K562 (cell line): Measurements from ENCODE around the gene NXF3. TPM values are rescaled to one million over a fixed set of nuclear protein-coding genes. Genes with fewer than 3 reads are reported as not detected.

ENCODE experiments used
- ARID2 ChIP-seq: fragments of 450-650 bp; IDR thresholded peaks from 2 replicates; pipeline ENCODE4 v1.6.1; 2017; ENCODE audit warnings: antibody characterized with exemption, mild to moderate bottlenecking
- FOXA1 ChIP-seq: fragments of 450-650 bp; IDR thresholded peaks from 2 replicates; pipeline ENCODE4 v1.6.1; 2016; ENCODE audit warnings: mild to moderate bottlenecking, borderline replicate concordance
- HIVEP1 ChIP-seq: fragments of 250-450 bp; sonication (Bioruptor Pico); IDR thresholded peaks from 2 replicates; pipeline ENCODE4 v1.4.0; 2020; ENCODE audit warnings: mild to moderate bottlenecking
- HLTF ChIP-seq: fragments of 450-650 bp; IDR thresholded peaks from 2 replicates; pipeline ENCODE4 v1.6.1; 2016
- MIER1 ChIP-seq: fragments of 450-650 bp; IDR thresholded peaks from 2 replicates; pipeline ENCODE4 v1.6.1; 2016; ENCODE audit warnings: antibody characterized with exemption, mild to moderate bottlenecking, low read depth
- MTA2 ChIP-seq: fragments of 450-650 bp; IDR thresholded peaks from 2 replicates; pipeline ENCODE4 v1.6.1; 2016; ENCODE audit warnings: low read depth
- PTRF ChIP-seq: fragments of 450-650 bp; IDR thresholded peaks from 2 replicates; pipeline ENCODE4 v1.6.1; 2016; ENCODE audit warnings: mild to moderate bottlenecking, missing genetic modification characterization, missing compliant biosample characterization
- RAD21 ChIP-seq, 2 experiments: fragments of 250-450 bp in 1 of 2; fragments of 450-650 bp in 1 of 2; sonication (Bioruptor Pico) in 1 of 2; formaldehyde crosslinking in 1 of 2; IDR thresholded peaks in 1 of 2; conservative IDR thresholded peaks in 1 of 2; 2 replicates each; pipeline versions ENCODE4 v1.4.0 to v1.8.0; 2020 to 2022; ENCODE audit warnings: mild to moderate bottlenecking in 2 of 2, moderate library complexity in 1 of 2
- STAT5A ChIP-seq: IDR thresholded peaks from 2 replicates; pipeline ENCODE4 v1.6.1; 2012; ENCODE audit warnings: low read length, inconsistent platforms, borderline replicate concordance
- U2AF2 ChIP-seq: fragments of 200-400 bp; formaldehyde crosslinking; optimal IDR thresholded peaks from 2 replicates; pipeline ENCODE3; 2017; ENCODE audit warnings: low read depth, mild to moderate bottlenecking, low read length
- YY1 ChIP-seq, 3 experiments: IDR thresholded peaks; 2 replicates each; pipeline ENCODE4 v1.6.1; 2011; ENCODE audit warnings: low read length in 2 of 3, mild to moderate bottlenecking in 2 of 3, moderate library complexity in 2 of 3, borderline replicate concordance in 1 of 3, control low read depth in 1 of 3, low read depth in 1 of 3; ENCODE audit not compliant: insufficient read depth in 3 of 3, insufficient replicate concordance in 2 of 3, control insufficient read depth in 1 of 3, insufficient read length in 1 of 3; ENCODE audit errors: extremely low read depth in 1 of 3
- ZFPM2 ChIP-seq: fragments of 250-450 bp; sonication (Bioruptor Pico); IDR thresholded peaks from 2 replicates; pipeline ENCODE4 v1.5.1; 2022; ENCODE audit warnings: mild to moderate bottlenecking
- ZNF174 ChIP-seq: fragments of 250-450 bp; sonication (Bioruptor Pico); IDR thresholded peaks from 2 replicates; pipeline ENCODE4 v1.4.0; 2020; ENCODE audit warnings: mild to moderate bottlenecking
- ZNF41 ChIP-seq: fragments of 250-450 bp; sonication (Bioruptor Pico); conservative IDR thresholded peaks from 2 replicates; pipeline ENCODE4 v1.4.0; 2020; ENCODE audit warnings: mild to moderate bottlenecking
- ZNF589 ChIP-seq: fragments of 200-800 bp; sonication (Bioruptor generic); IDR thresholded peaks from 2 replicates; pipeline ENCODE4 v1.6.1; 2016; ENCODE audit warnings: low read depth, missing genetic modification characterization, missing compliant biosample characterization
- polyA plus RNA-seq, 8 experiments: library from polyadenylated mRNA; depleted of rRNA in 4 of 8; stranded (reverse) in 5 of 8; unstranded in 3 of 8; fragments of >200 nt; fragmentation: Nextera tagmentation in 2 of 8; fragmentation: Illumina TruSeq in 1 of 8; extraction: Ambion mirVana in 2 of 8; extraction: Trizol in 1 of 8; gene quantifications; 2 replicates each; pipeline versions ENCODE4 v1.2.1 to v1.2.3, GENCODE V29; 2011 to 2014; ENCODE audit warnings: inconsistent platforms in 1 of 8, missing spikeins in 1 of 8
- total RNA-seq, 7 experiments: library from RNA; depleted of rRNA in 6 of 7; stranded (reverse); fragments of >200 nt in 6 of 7; fragmentation: Illumina TruSeq in 2 of 7; extraction: Trizol in 2 of 7; gene quantifications; 2 replicates each; pipeline versions ENCODE4 v1.2.1 to v1.2.3, GENCODE V29; 2011 to 2021; ENCODE audit warnings: low replicate concordance in 1 of 7
- TF ChIP-seq, protein P1 (sequence below): fragments of 450-650 bp; formaldehyde crosslinking; IDR thresholded peaks from 2 replicates; pipeline ENCODE4 v1.4.0; 2020; ENCODE audit warnings: mild to moderate bottlenecking, moderate library complexity
- TF ChIP-seq, protein P2 (sequence below), 2 experiments: fragments of 450-650 bp in 1 of 2; sonication (generic) in 1 of 2; formaldehyde crosslinking; conservative IDR thresholded peaks; 2 replicates each; pipeline versions ENCODE4 v1.4.0 to v1.8.1; 2020 to 2022; ENCODE audit warnings: mild to moderate bottlenecking in 1 of 2, missing genetic modification reagents in 1 of 2
- TF ChIP-seq, protein P3 (sequence below): fragments of 250-450 bp; sonication (Bioruptor Pico); IDR thresholded peaks from 2 replicates; pipeline ENCODE4 v1.5.0; 2022; ENCODE audit warnings: mild to moderate bottlenecking

The NXF3 gene
- total and polyA plus RNA-seq, 9 of the 15 experiments (the other 6 are each of a cell fraction or from before 2014, with no cell fraction given): 0.18 to 0.40 (median 0.28) TPM; not detected in 2

DNA sequence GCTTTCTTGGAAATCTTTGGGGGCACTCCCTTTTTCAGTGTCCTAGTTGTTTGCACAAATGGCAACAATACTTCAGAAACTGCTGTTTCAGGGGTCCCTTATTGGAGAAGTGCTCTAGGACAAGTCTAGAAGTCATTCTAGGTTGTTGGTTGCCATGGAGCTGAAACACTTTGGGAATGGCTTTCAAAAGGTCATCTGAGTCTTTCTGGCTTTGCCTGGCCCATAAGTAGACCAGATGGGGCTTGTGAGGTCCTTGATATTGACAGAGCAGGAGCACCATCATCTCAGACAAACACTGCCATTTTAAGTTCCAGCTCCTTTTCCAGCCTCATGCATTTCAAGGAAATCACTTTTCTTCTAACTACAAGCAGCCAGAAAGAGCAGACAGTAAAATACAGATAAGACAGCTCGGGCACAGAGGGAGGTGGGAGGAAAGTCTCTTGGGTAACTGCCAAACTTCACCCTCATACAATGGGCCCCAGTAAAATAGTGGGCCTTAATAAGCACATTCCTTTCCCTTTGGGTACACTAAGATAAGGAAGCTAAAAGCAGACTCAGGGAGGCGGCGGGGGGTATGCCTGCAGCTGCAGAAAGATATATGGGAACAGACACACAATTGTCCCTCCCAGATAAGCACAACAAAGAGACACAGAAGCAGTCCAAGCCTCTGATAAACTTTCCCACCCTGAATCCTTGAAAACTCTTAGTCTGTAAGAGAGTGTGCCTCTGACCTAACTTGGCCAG is 8.5 kb upstream of the NXF3 start (continued):
- TF ChIP-seq, protein P1, sequence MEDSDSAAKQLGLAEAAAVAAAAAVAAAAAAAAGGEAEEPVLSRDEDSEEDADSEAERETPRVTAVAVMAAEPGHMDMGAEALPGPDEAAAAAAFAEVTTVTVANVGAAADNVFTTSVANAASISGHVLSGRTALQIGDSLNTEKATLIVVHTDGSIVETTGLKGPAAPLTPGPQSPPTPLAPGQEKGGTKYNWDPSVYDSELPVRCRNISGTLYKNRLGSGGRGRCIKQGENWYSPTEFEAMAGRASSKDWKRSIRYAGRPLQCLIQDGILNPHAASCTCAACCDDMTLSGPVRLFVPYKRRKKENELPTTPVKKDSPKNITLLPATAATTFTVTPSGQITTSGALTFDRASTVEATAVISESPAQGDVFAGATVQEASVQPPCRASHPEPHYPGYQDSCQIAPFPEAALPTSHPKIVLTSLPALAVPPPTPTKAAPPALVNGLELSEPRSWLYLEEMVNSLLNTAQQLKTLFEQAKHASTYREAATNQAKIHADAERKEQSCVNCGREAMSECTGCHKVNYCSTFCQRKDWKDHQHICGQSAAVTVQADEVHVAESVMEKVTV (CRISPR knock-in tag): no peak
- TF ChIP-seq, protein P2, sequence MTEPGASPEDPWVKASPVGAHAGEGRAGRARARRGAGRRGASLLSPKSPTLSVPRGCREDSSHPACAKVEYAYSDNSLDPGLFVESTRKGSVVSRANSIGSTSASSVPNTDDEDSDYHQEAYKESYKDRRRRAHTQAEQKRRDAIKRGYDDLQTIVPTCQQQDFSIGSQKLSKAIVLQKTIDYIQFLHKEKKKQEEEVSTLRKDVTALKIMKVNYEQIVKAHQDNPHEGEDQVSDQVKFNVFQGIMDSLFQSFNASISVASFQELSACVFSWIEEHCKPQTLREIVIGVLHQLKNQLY (CRISPR knock-in tag; conservative IDR thresholded peaks at IDR 0.05): no peak
- TF ChIP-seq ZNF41 (no peak), ZNF589 (CRISPR knock-in tag) (peak; percentile 95), PTRF (tag) (no peak), ARID2 (no peak), ZNF174 (CRISPR knock-in tag) (no peak), STAT5A (peak; percentile 90), MTA2 (peak; percentile 97), U2AF2 (no peak), HLTF (peak; percentile 88), ZFPM2 (no peak), YY1 (IDR thresholded peaks at IDR 0.05; ENCODE audit: borderline replicate concordance in 1 of 3, control insufficient read depth in 1 of 3, extremely low read depth in 1 of 3, insufficient read depth in 3 of 3, insufficient read length in 1 of 3, insufficient replicate concordance in 2 of 3, low read depth in 1 of 3, low read length in 2 of 3) (peak in 1 of 3 experiments; percentile 46), HIVEP1 (CRISPR knock-in tag) (no peak), FOXA1 (no peak), RAD21 (CRISPR knock-in tag; conservative IDR thresholded peaks at IDR 0.05 in 1 of 2, IDR thresholded peaks at IDR 0.05 in 1 of 2) (no peak), MIER1 (no peak)
- TF ChIP-seq, protein P3, sequence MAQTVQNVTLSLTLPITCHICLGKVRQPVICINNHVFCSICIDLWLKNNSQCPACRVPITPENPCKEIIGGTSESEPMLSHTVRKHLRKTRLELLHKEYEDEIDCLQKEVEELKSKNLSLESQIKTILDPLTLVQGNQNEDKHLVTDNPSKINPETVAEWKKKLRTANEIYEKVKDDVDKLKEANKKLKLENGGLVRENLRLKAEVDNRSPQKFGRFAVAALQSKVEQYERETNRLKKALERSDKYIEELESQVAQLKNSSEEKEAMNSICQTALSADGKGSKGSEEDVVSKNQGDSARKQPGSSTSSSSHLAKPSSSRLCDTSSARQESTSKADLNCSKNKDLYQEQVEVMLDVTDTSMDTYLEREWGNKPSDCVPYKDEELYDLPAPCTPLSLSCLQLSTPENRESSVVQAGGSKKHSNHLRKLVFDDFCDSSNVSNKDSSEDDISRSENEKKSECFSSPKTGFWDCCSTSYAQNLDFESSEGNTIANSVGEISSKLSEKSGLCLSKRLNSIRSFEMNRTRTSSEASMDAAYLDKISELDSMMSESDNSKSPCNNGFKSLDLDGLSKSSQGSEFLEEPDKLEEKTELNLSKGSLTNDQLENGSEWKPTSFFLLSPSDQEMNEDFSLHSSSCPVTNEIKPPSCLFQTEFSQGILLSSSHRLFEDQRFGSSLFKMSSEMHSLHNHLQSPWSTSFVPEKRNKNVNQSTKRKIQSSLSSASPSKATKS: no peak
